Measurements from ENCODE around the gene SLC4A1.
"Not testable (repeated sequence)": the region's sequence is repeated elsewhere in the genome, so short reads cannot be mapped to it uniquely, and the experiment has no call there.

Gene SLC4A1

GRCh38 chr17:44255915-44256314 lies 12.0 kb downstream of the SLC4A1 start:
- DNase-seq, result no peak

- DNase-seq, result no peak
Measured at GRCh38 chr17:44254361-44255095, 13.4 kb downstream of the SLC4A1 start.

- no peak for DNase-seq
Measured at GRCh38 chr17:44253006-44253405, 14.9 kb downstream of the SLC4A1 start.

- DNase-seq, result no peak
Measured at GRCh38 chr17:44251062-44251461, 16.9 kb downstream of the SLC4A1 start.

- no peak for DNase-seq
Measured at GRCh38 chr17:44249501-44250246, 18.3 kb downstream of the SLC4A1 start.

- no peak for DNase-seq
Measured at GRCh38 chr17:44247876-44248736, 19.8 kb downstream of the SLC4A1 start.

GRCh38 chr17:44247440-44247841 lies 20.5 kb downstream of the SLC4A1 start:
- no peak for DNase-seq

GRCh38 chr17:44241106-44241624 lies 26.8 kb downstream of the SLC4A1 start:
- no peak for DNase-seq

GRCh38 chr17:44237886-44238285 lies 30.0 kb downstream of the SLC4A1 start:
- not testable (repeated sequence) for DNase-seq

- no peak for DNase-seq
Measured at GRCh38 chr17:44236444-44236991, 31.4 kb downstream of the SLC4A1 start.

- DNase-seq, result no peak
Measured at GRCh38 chr17:44235583-44235936, 32.4 kb downstream of the SLC4A1 start.

- DNase-seq, result no peak
Measured at GRCh38 chr17:44233582-44233981, 34.4 kb downstream of the SLC4A1 start.

- DNase-seq, result no peak
Measured at GRCh38 chr17:44232061-44232460, 35.9 kb downstream of the SLC4A1 start.

GRCh38 chr17:44230140-44230539 lies 37.8 kb downstream of the SLC4A1 start:
- DNase-seq, result no peak

GRCh38 chr17:44229090-44229489 lies 38.8 kb downstream of the SLC4A1 start:
- no peak for DNase-seq

- DNase-seq, result peak; percentile 47
Measured at GRCh38 chr17:44223541-44224071, 44.3 kb downstream of the SLC4A1 start.

GRCh38 chr17:44222112-44222869 lies 45.6 kb downstream of the SLC4A1 start:
- no peak for DNase-seq

- no peak for DNase-seq
Measured at GRCh38 chr17:44221862-44222111, 46.1 kb downstream of the SLC4A1 start.

GRCh38 chr17:44221084-44221861 lies 46.7 kb downstream of the SLC4A1 start:
- DNase-seq, result peak; percentile 35

GRCh38 chr17:44220213-44221083 lies 47.5 kb downstream of the SLC4A1 start:
- DNase-seq, result no peak

Data from GOT3 (cell line).